ENCODE measurements around the gene SEBOX. TPM values are rescaled to one million over a fixed set of nuclear protein-coding genes. Genes with fewer than 3 reads are reported as not detected.
A peak's percentile ranks its signal among the peaks of the same experiment; 100 is the strongest.

The SEBOX gene
- total RNA-seq, 1 donor from 2014 or later, result not detected

DNA sequence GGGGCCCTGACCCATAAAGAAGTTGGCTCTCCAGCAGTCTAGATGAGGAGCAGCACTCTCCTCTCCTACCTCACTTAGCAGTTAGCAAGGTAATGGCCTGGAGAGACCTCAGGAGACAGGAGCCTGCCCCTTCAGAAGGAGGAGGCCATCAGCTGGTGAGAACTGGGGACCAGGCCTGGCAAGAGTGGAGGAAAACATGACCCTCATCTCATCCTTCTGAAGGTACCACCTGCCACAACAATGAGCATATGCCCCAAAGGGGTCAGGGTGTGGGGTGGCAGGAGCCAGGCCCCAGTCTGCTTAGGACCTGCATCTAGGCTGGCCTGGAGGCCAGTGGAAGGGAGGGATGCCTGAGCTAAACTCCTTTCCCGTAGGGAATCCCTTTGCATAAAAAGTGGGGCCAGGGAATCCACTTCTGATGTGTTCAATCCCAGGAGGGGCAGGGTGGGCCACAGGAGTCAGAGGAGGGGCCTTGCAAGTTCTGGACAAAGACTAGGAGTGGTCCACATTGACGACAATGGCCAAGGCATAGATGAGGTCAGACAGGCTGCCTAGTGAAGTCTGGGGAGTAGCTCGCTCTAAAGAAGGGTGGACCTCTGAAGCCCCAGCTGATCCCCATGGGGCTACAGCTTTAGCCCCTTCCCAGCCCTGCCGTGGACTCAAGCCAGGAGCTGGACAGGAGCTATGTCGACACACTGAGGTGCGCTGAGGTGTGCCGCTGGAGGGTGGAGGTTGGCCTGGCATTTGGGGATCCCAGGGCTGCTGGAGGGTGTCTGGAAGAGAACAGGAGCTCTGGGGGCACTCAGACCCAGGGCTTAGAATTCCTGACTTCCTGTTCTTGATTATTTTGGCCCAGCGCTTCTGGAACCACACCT lies 986 bp downstream of the SEBOX start:
- H3K27ac Mint-ChIP-seq, result no peak overlapping the region
- H3K4me3 Mint-ChIP-seq (ENCODE audit: low read depth), result no peak overlapping the region
- H3K27me3 Mint-ChIP-seq, result no peaks in the 10 kb centered on the region
- H3K9me3 Mint-ChIP-seq (ENCODE audit: low read depth), result no peaks in the 10 kb centered on the region
- TF ChIP-seq, protein P1, sequence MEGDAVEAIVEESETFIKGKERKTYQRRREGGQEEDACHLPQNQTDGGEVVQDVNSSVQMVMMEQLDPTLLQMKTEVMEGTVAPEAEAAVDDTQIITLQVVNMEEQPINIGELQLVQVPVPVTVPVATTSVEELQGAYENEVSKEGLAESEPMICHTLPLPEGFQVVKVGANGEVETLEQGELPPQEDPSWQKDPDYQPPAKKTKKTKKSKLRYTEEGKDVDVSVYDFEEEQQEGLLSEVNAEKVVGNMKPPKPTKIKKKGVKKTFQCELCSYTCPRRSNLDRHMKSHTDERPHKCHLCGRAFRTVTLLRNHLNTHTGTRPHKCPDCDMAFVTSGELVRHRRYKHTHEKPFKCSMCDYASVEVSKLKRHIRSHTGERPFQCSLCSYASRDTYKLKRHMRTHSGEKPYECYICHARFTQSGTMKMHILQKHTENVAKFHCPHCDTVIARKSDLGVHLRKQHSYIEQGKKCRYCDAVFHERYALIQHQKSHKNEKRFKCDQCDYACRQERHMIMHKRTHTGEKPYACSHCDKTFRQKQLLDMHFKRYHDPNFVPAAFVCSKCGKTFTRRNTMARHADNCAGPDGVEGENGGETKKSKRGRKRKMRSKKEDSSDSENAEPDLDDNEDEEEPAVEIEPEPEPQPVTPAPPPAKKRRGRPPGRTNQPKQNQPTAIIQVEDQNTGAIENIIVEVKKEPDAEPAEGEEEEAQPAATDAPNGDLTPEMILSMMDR (IDR thresholded peaks at IDR 0.05; ENCODE audit: unreplicated experiment), result no peak
- H3K36me3 Mint-ChIP-seq (ENCODE audit: insufficient read depth), result peaks cover 10% of the 10 kb centered on the region
- peaks cover 14% of the 10 kb centered on the region for H3K4me1 Mint-ChIP-seq (ENCODE audit: low read depth)
- DNase-seq (ENCODE audit: low spot score, unreplicated experiment), result no peak

DNA sequence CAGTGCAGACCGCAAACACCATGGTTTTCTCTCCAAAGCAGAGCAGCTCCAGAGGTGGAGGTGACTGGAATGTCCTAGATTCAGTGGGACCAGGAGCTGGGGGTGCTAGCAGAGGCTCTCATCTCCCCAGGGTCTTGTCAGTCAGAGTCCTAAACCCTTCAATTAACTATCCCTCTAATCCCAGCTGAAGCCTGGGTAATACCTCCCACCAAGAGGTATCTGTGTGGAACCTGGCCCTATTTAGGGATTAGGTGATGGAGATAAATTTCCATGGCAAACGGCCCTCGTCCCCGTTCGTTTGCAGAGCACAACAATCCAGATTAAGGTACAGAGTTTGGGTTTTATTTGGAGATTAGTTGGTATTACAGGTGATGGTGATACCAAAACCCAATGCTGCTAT lies 1.8 kb downstream of the SEBOX start:
- Mint-ChIP-seq H3K36me3 (ENCODE audit: insufficient read depth) (peaks cover 10% of the 10 kb centered on the region), H3K9me3 (ENCODE audit: low read depth) (no peaks in the 10 kb centered on the region), H3K4me3 (ENCODE audit: low read depth) (no peak overlapping the region), H3K4me1 (ENCODE audit: low read depth) (peaks cover 8% of the 10 kb centered on the region), H3K27ac (no peak overlapping the region), H3K27me3 (no peaks in the 10 kb centered on the region)
- no peak for DNase-seq (ENCODE audit: low spot score, unreplicated experiment)
- TF ChIP-seq, protein P1 (IDR thresholded peaks at IDR 0.05; ENCODE audit: unreplicated experiment), result no peak

DNA sequence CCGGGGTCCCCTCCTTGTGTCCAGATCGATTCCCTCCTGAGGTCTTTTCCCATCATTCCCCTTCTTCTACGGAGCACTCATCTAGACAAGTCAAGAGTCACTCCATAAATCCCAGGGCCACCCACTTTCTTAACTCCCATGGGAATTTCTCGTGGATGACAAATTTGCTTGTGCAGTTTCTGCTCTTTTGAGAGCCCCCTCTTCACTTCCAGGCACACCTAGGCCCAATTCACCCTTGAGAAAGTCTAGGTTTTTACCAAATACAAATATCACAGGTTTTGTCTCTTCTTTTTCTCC lies 7.2 kb downstream of the SEBOX start:
- Mint-ChIP-seq H3K9me3 (ENCODE audit: low read depth) (no peaks in the 10 kb centered on the region), H3K4me3 (ENCODE audit: low read depth) (peak overlapping the region; percentile 87), H3K4me1 (ENCODE audit: low read depth) (peaks cover 18% of the 10 kb centered on the region), H3K36me3 (ENCODE audit: insufficient read depth) (peaks cover 17% of the 10 kb centered on the region), H3K27ac (peak overlapping the region; percentile 95), H3K27me3 (no peaks in the 10 kb centered on the region)
- DNase-seq (ENCODE audit: low spot score, unreplicated experiment), result no peak
- TF ChIP-seq, protein P1 (IDR thresholded peaks at IDR 0.05; ENCODE audit: unreplicated experiment), result no peak

DNA sequence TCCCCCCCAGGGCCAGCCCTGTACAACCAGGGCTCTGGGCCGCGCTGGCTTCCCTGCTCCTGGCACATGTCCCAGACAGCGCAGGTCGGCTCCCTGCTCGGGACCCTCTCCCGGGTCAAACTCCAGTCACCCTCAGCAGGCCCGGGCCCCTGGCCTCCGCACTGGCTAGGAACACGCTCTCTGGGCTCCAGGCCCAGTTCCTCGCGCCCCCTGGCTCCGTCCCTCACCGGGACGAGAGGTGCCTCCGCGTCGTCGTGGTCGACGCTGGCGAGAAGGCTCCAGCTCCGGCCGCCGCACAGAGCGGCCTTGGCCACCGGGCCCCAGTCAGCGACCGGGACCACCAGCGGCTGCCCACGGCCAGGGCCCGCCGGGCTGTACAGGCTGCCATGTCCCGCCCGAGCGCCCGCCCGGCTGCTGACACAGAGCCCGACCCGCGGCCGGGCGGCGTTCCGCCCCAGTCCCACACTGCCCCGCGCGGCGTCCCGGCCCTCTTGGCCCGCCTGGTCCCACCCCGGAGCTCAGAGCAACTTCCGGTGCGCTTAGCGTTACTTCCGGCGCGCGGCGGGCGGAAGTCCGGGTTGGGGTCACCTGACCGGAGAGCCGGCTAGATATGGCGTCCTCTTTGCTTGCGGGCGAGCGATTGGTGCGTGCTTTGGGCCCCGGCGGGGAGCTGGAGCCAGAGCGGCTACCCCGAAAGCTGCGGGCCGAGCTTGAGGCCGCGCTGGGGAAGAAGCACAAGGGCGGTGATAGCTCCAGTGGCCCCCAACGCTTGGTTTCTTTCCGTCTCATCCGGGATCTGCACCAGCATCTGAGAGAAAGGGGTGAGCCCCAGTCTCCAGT lies 7.7 kb downstream of the SEBOX start, which contains the start of gene POLDIP2:
Gene POLDIP2 (minus strand): TSS at position 467 of the 840 bp plus-strand sequence. CDS start 79 bp downstream, at position 388.
- TF ChIP-seq, protein P1 (IDR thresholded peaks at IDR 0.05; ENCODE audit: unreplicated experiment), result peak; percentile 15
- Mint-ChIP-seq H3K27ac (peak within 1 kb of the TSS; percentile 95), H3K4me3 (ENCODE audit: low read depth) (peak within 1 kb of the TSS; percentile 87), H3K27me3 (no peaks in the 10 kb centered on the region), H3K36me3 (ENCODE audit: insufficient read depth) (peaks cover 17% of the 10 kb centered on the region), H3K9me3 (ENCODE audit: low read depth) (no peaks in the 10 kb centered on the region), H3K4me1 (ENCODE audit: low read depth) (peaks cover 18% of the 10 kb centered on the region)
- peak; percentile 88 for DNase-seq (ENCODE audit: low spot score, unreplicated experiment)

DNA sequence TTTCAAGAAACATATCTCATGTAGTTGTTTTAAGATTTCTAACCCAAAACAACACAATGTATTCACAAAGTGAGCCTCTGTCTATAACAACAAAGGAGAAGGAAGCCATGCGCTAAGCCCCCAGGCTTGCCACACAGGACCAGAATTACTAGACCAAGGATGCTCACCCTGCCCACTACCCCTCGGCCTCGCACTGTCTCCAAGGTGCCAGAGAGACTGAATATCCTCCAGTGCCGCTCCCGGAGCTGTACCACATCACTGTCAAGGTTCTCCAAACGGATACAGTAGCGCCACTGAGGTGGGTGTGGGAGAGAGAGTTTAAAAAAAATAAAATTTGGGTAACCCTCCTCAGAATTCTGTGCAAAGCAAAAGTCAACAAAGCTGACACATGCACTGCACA lies 14.7 kb downstream of the SEBOX start:
- no peaks in the 10 kb centered on the region for H3K4me1 Mint-ChIP-seq (ENCODE audit: low read depth)
- DNase-seq (ENCODE audit: low spot score, unreplicated experiment), result no peak
- no peaks in the 10 kb centered on the region for H3K9me3 Mint-ChIP-seq (ENCODE audit: low read depth)
- H3K27ac Mint-ChIP-seq, result no peak overlapping the region
- no peaks in the 10 kb centered on the region for H3K27me3 Mint-ChIP-seq
- no peak overlapping the region for H3K4me3 Mint-ChIP-seq (ENCODE audit: low read depth)
- TF ChIP-seq, protein P1 (IDR thresholded peaks at IDR 0.05; ENCODE audit: unreplicated experiment), result no peak
- peaks cover 20% of the 10 kb centered on the region for H3K36me3 Mint-ChIP-seq (ENCODE audit: insufficient read depth)

Data from progenitor cell of endocrine pancreas (in vitro differentiated cells).